B cell (primary cell): ENCODE measurements around the gene HBG2.

Experiments
- EZH2 ChIP-seq: IDR thresholded peaks from 2 replicates; pipeline ENCODE4 v1.6.1; 2012; ENCODE audit warnings: borderline replicate concordance, low read depth, mild to moderate bottlenecking, moderate library complexity, low read length; ENCODE audit not compliant: insufficient read depth, poor library complexity, severe bottlenecking
- TF ChIP-seq, protein P1 (sequence below): fragments of 200-600 bp; IDR thresholded peaks from one replicate; pipeline ENCODE4 v1.8.0; 2022; ENCODE audit warnings: antibody characterized with exemption, mild to moderate bottlenecking

DNA sequence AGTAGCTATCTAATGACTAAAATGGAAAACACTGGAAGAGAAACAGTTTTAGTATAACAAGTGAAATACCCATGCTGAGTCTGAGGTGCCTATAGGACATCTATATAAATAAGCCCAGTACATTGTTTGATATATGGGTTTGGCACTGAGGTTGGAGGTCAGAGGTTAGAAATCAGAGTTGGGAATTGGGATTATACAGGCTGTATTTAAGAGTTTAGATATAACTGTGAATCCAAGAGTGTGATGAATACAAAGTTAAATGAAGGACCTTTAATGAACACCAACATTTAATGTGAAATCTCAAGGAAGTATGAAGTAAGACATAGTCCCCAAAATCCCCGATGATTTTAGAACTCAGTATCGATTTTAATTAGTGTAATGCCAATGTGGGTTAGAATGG, 17.2 kb downstream of the HBG2 start:
- no peak for TF ChIP-seq EZH2
- TF ChIP-seq, protein P1, sequence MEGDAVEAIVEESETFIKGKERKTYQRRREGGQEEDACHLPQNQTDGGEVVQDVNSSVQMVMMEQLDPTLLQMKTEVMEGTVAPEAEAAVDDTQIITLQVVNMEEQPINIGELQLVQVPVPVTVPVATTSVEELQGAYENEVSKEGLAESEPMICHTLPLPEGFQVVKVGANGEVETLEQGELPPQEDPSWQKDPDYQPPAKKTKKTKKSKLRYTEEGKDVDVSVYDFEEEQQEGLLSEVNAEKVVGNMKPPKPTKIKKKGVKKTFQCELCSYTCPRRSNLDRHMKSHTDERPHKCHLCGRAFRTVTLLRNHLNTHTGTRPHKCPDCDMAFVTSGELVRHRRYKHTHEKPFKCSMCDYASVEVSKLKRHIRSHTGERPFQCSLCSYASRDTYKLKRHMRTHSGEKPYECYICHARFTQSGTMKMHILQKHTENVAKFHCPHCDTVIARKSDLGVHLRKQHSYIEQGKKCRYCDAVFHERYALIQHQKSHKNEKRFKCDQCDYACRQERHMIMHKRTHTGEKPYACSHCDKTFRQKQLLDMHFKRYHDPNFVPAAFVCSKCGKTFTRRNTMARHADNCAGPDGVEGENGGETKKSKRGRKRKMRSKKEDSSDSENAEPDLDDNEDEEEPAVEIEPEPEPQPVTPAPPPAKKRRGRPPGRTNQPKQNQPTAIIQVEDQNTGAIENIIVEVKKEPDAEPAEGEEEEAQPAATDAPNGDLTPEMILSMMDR = no peak
